H1 (cell line): ENCODE measurements around the gene ACTR1A. TPM values are rescaled to one million over a fixed set of nuclear protein-coding genes. Genes with fewer than 3 reads are reported as not detected.

Source experiments
- CTCF ChIA-PET: fragments of 300-600 bp; sonication (Branson Sonifier 250); formaldehyde crosslinking; loops from one replicate; lab custom pipeline; 2021; ENCODE audit not compliant: partially characterized antibody; lab: Charles Lee
- POLR2A ChIA-PET: fragments of 300-600 bp; sonication (Branson Sonifier 250); formaldehyde crosslinking; loops from one replicate; lab custom pipeline; 2021; ENCODE audit warnings: inconsistent platforms; ENCODE audit not compliant: partially characterized antibody; lab: Charles Lee
- DNase-seq, 2 experiments: peaks; one replicate each; pipeline versions ENCODE4 v3.0.0 to v3.0.0-alpha.2; 2010 to 2022; ENCODE audit warnings: low spot score in 2 of 2, low read depth in 1 of 2, mixed read lengths in 1 of 2
- FAIRE-seq: peaks from 2 replicates; lab custom pipeline; 2011; peaks lifted over from hg19 to GRCh38; lab: Jason Lieb, UNC
- H2AFZ ChIP-seq: 2 replicates; pipeline ENCODE4 v1.8.1; 2012; ENCODE audit warnings: low read length, inconsistent platforms
- H2AK5ac ChIP-seq: 2 replicates; pipeline ENCODE4 v1.6.1; 2013; ENCODE audit warnings: low read depth, low read length
- H2BK120ac ChIP-seq: replicated peaks from 2 replicates; pipeline ENCODE3; 2013; ENCODE audit warnings: low read depth, low read length, inconsistent platforms
- H2BK12ac ChIP-seq: 2 replicates; pipeline ENCODE4 v1.6.1; 2013; ENCODE audit warnings: low read depth, low read length
- H2BK15ac ChIP-seq: 2 replicates; pipeline ENCODE4 v1.6.1; 2013; ENCODE audit warnings: low read length
- H2BK20ac ChIP-seq: 2 replicates; pipeline ENCODE4 v1.6.1; 2013; ENCODE audit warnings: low read length
- H2BK5ac ChIP-seq: 2 replicates; pipeline ENCODE4 v1.6.1; 2013; ENCODE audit warnings: low read depth, low read length
- H3K14ac ChIP-seq: 2 replicates; pipeline ENCODE4 v1.6.1; 2013; ENCODE audit warnings: inconsistent platforms; ENCODE audit not compliant: insufficient read length
- H3K18ac ChIP-seq: 2 replicates; pipeline ENCODE4 v1.6.1; 2013; ENCODE audit warnings: low read length; ENCODE audit errors: extremely low read depth
- H3K23ac ChIP-seq: 2 replicates; pipeline ENCODE4 v1.6.1; 2013; ENCODE audit warnings: inconsistent platforms; ENCODE audit not compliant: insufficient read length
- H3K23me2 ChIP-seq: 2 replicates; pipeline ENCODE4 v1.6.1; 2013; ENCODE audit warnings: low read depth, low read length
- H3K27ac ChIP-seq: 2 replicates; pipeline ENCODE4 v1.6.1; 2011; ENCODE audit warnings: low read depth, low read length, inconsistent platforms
- H3K27me3 ChIP-seq, 4 experiments: replicated peaks in 1 of 4; 1 replicate in 1 of 4; 2 replicates in 3 of 4; pipeline versions ENCODE4 v1.6.1 to v1.8.1; 2011 to 2013; ENCODE audit warnings: low read length in 3 of 4, mild to moderate bottlenecking in 3 of 4, inconsistent platforms in 2 of 4, mixed read lengths in 2 of 4, moderate library complexity in 1 of 4; ENCODE audit not compliant: control insufficient read depth in 3 of 4, insufficient read depth in 3 of 4; ENCODE audit errors: extremely low read depth in 1 of 4
- H3K36me3 ChIP-seq, 4 experiments: 2 replicates each; pipeline versions ENCODE4 v1.6.1 to v1.8.1; 2011 to 2013; ENCODE audit warnings: mild to moderate bottlenecking in 4 of 4, low read length in 3 of 4, moderate library complexity in 2 of 4, control low read depth in 1 of 4, inconsistent platforms in 1 of 4; ENCODE audit not compliant: insufficient read depth in 4 of 4, control insufficient read depth in 2 of 4
- H3K4ac ChIP-seq: replicated peaks from 2 replicates; pipeline ENCODE3; 2013; ENCODE audit warnings: low read length, low read depth, mixed read lengths, inconsistent platforms; ENCODE audit not compliant: insufficient read length
- H3K4me1 ChIP-seq, 4 experiments: replicated peaks in 1 of 4; 1 replicate in 1 of 4; 2 replicates in 3 of 4; pipeline versions ENCODE4 v1.6.1 to v1.8.1; 2011 to 2013; ENCODE audit warnings: low read length in 3 of 4, inconsistent platforms in 2 of 4, mixed read lengths in 1 of 4; ENCODE audit not compliant: insufficient read depth in 4 of 4, control insufficient read depth in 3 of 4
- H3K4me2 ChIP-seq, 2 experiments: 2 replicates each; pipeline versions ENCODE4 v1.6.1 to v1.8.1; 2011 to 2013; ENCODE audit warnings: low read depth in 2 of 2, low read length in 2 of 2, control low read depth in 1 of 2, inconsistent platforms in 1 of 2, mild to moderate bottlenecking in 1 of 2; ENCODE audit not compliant: insufficient read depth in 1 of 2
- H3K4me3 ChIP-seq, 4 experiments: fragments of 200-600, 300-600 bp in 1 of 4; sonication (generic), shearing (Covaris generic), sonication (Bioruptor Twin) in 1 of 4; 2 replicates each; pipeline versions ENCODE4 v1.5.1 to v1.8.1; 2011 to 2016; ENCODE audit warnings: low read length in 4 of 4, low read depth in 3 of 4, control low read depth in 2 of 4, inconsistent platforms in 2 of 4, mild to moderate bottlenecking in 2 of 4, mixed read lengths in 1 of 4, moderate library complexity in 1 of 4; ENCODE audit not compliant: insufficient read depth in 2 of 4; ENCODE audit errors: extremely low read depth in 1 of 4
- H3K56ac ChIP-seq: replicated peaks from 2 replicates; pipeline ENCODE3; 2013; ENCODE audit warnings: low read depth, mild to moderate bottlenecking, mixed read lengths, low read length, inconsistent platforms; ENCODE audit not compliant: insufficient read length
- H3K79me1 ChIP-seq: 2 replicates; pipeline ENCODE4 v1.6.1; 2013; ENCODE audit warnings: low read depth, low read length, control low read depth
- H3K79me2 ChIP-seq, 2 experiments: 2 replicates each; pipeline versions ENCODE4 v1.6.1 to v1.8.1; 2012 to 2013; ENCODE audit warnings: low read length in 2 of 2, mild to moderate bottlenecking in 2 of 2, inconsistent platforms in 1 of 2; ENCODE audit not compliant: insufficient read depth in 2 of 2, control insufficient read depth in 1 of 2
- H3K9ac ChIP-seq, 4 experiments: replicated peaks in 1 of 4; 1 replicate in 1 of 4; 2 replicates in 3 of 4; pipeline versions ENCODE4 v1.6.1 to v1.8.1; 2011 to 2013; ENCODE audit warnings: low read depth in 3 of 4, low read length in 3 of 4, control low read depth in 2 of 4, mild to moderate bottlenecking in 2 of 4, moderate library complexity in 2 of 4, inconsistent platforms in 1 of 4; ENCODE audit errors: extremely low read depth in 1 of 4
- H3K9me3 ChIP-seq, 2 experiments: 2 replicates each; pipeline versions ENCODE4 v1.6.1 to v1.8.1; 2012 to 2013; ENCODE audit warnings: mild to moderate bottlenecking in 2 of 2, moderate library complexity in 2 of 2, control low read depth in 1 of 2, inconsistent platforms in 1 of 2, low read depth in 1 of 2, low read length in 1 of 2, mixed read lengths in 1 of 2; ENCODE audit not compliant: insufficient read depth in 2 of 2
- H4K20me1 ChIP-seq, 2 experiments: replicated peaks in 1 of 2; 2 replicates each; pipeline versions ENCODE3 to v1.8.1; 2011 to 2013; ENCODE audit warnings: inconsistent platforms in 2 of 2, low read length in 2 of 2, mild to moderate bottlenecking in 1 of 2; ENCODE audit not compliant: insufficient read depth in 2 of 2, control insufficient read depth in 1 of 2
- H4K5ac ChIP-seq: 2 replicates; pipeline ENCODE4 v1.6.1; 2013; ENCODE audit warnings: low read length, low read depth, mixed read lengths, inconsistent platforms; ENCODE audit not compliant: insufficient read length
- H4K8ac ChIP-seq: 2 replicates; pipeline ENCODE4 v1.8.0; 2013; ENCODE audit warnings: mild to moderate bottlenecking, moderate library complexity, low read length, inconsistent platforms; ENCODE audit not compliant: insufficient read depth; ENCODE audit errors: extremely low read depth
- H4K91ac ChIP-seq: replicated peaks from 2 replicates; pipeline ENCODE3; 2013; ENCODE audit warnings: low read length, mixed read lengths, inconsistent platforms; ENCODE audit not compliant: insufficient read length
- E2F6 ChIP-seq: IDR thresholded peaks from 2 replicates; pipeline ENCODE4 v1.6.1; 2012; ENCODE audit warnings: inconsistent platforms
- PHF8 ChIP-seq: fragments of 200-600 bp; sonication (generic); conservative IDR thresholded peaks from 2 replicates; pipeline ENCODE4 v1.7.1; 2012; ENCODE audit warnings: low read depth, mild to moderate bottlenecking, inconsistent platforms, low read length, moderate library complexity
- WGBS, 2 experiments: shearing (Covaris generic) in 1 of 2; methylation state at CpG; one replicate each; pipeline versions ENCODE4 v1.1.6 to v1.1.7; 2013 to 2015; ENCODE audit warnings: low lambda C conversion rate in 2 of 2, mixed read lengths in 2 of 2, inconsistent platforms in 1 of 2, low coverage in 1 of 2, missing lambda C conversion rate in 1 of 2; ENCODE audit not compliant: insufficient replicate concordance in 2 of 2, insufficient coverage in 1 of 2, insufficient read length in 1 of 2; ENCODE audit errors: extremely low coverage in 1 of 2, missing lambda C conversion rate in 1 of 2; 5-methylcytosine and 5-hydroxymethylcytosine counted together
- polyA plus RNA-seq, 7 experiments: library from polyadenylated mRNA; depleted of rRNA in 3 of 7; stranded (reverse) in 5 of 7; unstranded in 2 of 7; fragments of >200 nt in 5 of 7; fragments of 200-250 nt in 2 of 7; gene quantifications; 1 replicate in 5 of 7; 2 replicates in 1 of 7; 4 replicates in 1 of 7; pipeline versions ENCODE4 v1.2.1 to v1.2.3, GENCODE V29; 2011 to 2013; ENCODE audit warnings: missing spikeins in 2 of 7, mixed read lengths in 2 of 7
- total RNA-seq: library from RNA; stranded (reverse); fragmentation: NEBNext Ultra II Directional; extraction: Animal tissue kit (Norgen Biotek cat#: 25700); gene quantifications from 2 replicates; pipeline ENCODE4 v1.2.1, GENCODE V29; 2021

ACTR1A gene
- total and polyA plus RNA-seq, 2 of the 8 experiments (the other 6 are each of a cell fraction or from before 2014, with no cell fraction given): 78.6 to 86.3 TPM

- CTCF ChIA-PET: interaction anchor here (0.6 kb wide), 1 partner anchor 127 kb away, joined by 3 read pairs; no protein-coding TSS in a partner anchor
- no peak for TF ChIP-seq PHF8
- no peak for TF ChIP-seq E2F6
- TF ChIP-seq, all 59 proteins: peak for 0
- Histone ChIP-seq H3K27me3 (no peaks in the 10 kb centered on the region), H2BK20ac (no peak overlapping the region), H3K23ac (no peak overlapping the region), H3K27ac (no peak overlapping the region), H3K9ac (no peak overlapping the region), H3K9me3 (no peaks in the 10 kb centered on the region), H4K5ac (no peak overlapping the region), H3K4me2 (no peak overlapping the region), H3K79me1 (no peaks in the 10 kb centered on the region), H2BK5ac (no peak overlapping the region), H2BK120ac (no peak overlapping the region), H2BK12ac (no peak overlapping the region), H3K23me2 (no peaks in the 10 kb centered on the region), H3K56ac (no peak overlapping the region), H3K18ac (no peak overlapping the region), H2AFZ (no peak overlapping the region), H3K4me1 (no peaks in the 10 kb centered on the region), H4K8ac (no peak overlapping the region), H3K4me3 (no peak overlapping the region), H3K36me3 (no peaks in the 10 kb centered on the region), H2AK5ac (no peak overlapping the region), H2BK15ac (no peak overlapping the region), H4K20me1 (peaks cover 0 to 2% of the 10 kb centered on the region in 2 experiments), H3K14ac (no peak overlapping the region), H3K4ac (no peak overlapping the region), H3K79me2 (no peaks in the 10 kb centered on the region), H4K91ac (no peak overlapping the region)
- WGBS, 2 experiments: 76% methylated on average over 8 of the region's 8 CpGs; no CpG with 5 or more reads in 1 of the 2 experiments
- POLR2A ChIA-PET: no interaction called here
- DNase-seq (no peak), FAIRE-seq (no peak)
These were observed 40.4 kb upstream of the ACTR1A start for GRCh38 chr10:102542800-102543418.
